HL-60/S4 treated with retinoic acid at 250 ng/mL for 4 days and 3 days (cell line): ENCODE results near the gene NLRP11.

Experiments
- in situ Hi-C: fragments of 300-500 bp; cut with MboI; formaldehyde crosslinking; loops from 2 replicates; pipeline ENCODE4 v1.7.0; 2022; ENCODE audit warnings: low sequenced_read_pairs

Gene NLRP11

DNA sequence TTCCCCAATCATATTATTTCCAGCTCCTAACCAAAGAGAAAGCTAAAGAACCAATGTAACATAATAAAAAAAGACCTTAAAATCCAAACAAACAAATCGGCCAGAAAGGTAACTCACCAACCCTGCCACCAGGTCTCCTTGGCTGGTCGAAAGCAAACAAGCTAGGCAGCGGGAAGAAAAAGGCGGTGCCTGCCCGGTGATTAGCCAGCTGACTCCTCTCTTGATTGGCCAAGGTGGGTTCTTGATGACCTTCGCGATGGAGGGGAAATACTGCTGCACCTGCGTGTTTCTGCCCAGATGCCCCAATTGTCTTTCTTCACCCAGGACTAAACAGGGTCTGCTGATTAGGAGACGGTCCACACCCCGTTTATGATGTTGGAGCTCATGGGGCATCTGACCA lies at the start of gene NLRP11:
TSS of gene NLRP11 (minus strand) at position 154 of the 400 bp plus-strand sequence. CDS start 13,825 bp downstream, outside the sequence.
- in situ Hi-C loops = no loop called here

GRCh38 chr19:55877211-55877610 lies 45.4 kb upstream of the NLRP11 start:
- in situ Hi-C loops = no loop called here

GRCh38 chr19:55870736-55871135 lies 38.9 kb upstream of the NLRP11 start:
- in situ Hi-C loops = no loop called here

- in situ Hi-C loops = no loop called here
These were observed 35.3 kb upstream of the NLRP11 start for GRCh38 chr19:55867101-55867500.

- in situ Hi-C loops = no loop called here
These were observed 34.7 kb upstream of the NLRP11 start for GRCh38 chr19:55866521-55866920.

DNA sequence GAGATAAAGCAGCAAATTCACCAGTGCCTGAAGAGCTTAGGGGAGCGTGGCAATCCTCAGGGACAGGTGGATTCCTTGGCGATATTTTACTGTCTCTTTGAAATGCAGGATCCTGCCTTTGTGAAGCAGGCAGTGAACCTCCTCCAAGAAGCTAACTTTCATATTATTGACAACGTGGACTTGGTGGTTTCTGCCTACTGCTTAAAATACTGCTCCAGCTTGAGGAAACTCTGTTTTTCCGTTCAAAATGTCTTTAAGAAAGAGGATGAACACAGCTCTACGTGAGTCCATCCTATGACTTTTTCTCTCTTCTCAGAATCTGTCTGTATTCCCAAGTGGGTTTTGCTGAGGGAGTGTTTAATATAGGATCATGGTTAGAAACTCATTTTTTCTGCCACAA lies 27.2 kb upstream of the NLRP11 start:
- in situ Hi-C loops = no loop called here

DNA sequence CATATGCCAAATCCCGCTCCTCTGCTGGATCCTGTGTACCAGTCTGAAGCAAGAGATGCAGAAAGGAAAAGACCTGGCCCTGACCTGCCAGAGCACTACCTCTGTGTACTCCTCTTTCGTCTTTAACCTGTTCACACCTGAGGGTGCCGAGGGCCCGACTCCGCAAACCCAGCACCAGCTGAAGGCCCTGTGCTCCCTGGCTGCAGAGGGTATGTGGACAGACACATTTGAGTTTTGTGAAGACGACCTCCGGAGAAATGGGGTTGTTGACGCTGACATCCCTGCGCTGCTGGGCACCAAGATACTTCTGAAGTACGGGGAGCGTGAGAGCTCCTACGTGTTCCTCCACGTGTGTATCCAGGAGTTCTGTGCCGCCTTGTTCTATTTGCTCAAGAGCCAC lies 26.6 kb upstream of the NLRP11 start:
- in situ Hi-C loops = no loop called here

DNA sequence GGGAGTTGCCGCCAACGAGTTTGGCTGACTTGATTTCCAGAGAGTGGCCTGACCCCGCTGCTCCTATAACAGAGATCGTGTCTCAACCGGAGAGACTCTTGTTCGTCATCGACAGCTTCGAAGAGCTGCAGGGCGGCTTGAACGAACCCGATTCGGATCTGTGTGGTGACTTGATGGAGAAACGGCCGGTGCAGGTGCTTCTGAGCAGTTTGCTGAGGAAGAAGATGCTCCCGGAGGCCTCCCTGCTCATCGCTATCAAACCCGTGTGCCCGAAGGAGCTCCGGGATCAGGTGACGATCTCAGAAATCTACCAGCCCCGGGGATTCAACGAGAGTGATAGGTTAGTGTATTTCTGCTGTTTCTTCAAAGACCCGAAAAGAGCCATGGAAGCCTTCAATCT lies 26.2 kb upstream of the NLRP11 start:
- in situ Hi-C loops = no loop called here

GRCh38 chr19:55857149-55857548 lies 25.4 kb upstream of the NLRP11 start:
- in situ Hi-C loops = no loop called here

- in situ Hi-C loops = no loop called here
These were observed 23.4 kb upstream of the NLRP11 start for GRCh38 chr19:55855160-55855559.

DNA sequence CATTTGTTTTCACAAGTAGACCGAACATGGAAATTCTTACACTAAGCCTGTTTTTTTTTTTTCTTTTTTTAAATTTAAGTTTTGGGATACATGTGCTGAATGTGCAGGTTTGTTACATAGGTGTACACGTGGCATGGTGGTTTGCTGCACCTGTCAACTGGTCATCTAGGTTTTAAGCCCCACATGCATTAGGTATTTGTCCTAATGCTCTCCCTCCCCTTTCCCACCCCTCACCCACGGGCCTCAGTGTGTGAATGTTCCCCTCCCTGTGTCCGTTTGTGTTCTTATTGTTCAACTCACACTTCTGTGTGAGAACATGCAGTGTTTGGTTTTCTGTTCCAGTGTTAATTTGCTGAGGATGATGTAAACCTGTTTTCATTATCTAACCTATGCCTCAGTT lies 7.1 kb upstream of the NLRP11 start:
- in situ Hi-C loops = no loop called here

- in situ Hi-C loops = no loop called here
These were observed 6.5 kb upstream of the NLRP11 start for GRCh38 chr19:55838251-55838650.

- in situ Hi-C loops = no loop called here
These were observed 4.5 kb upstream of the NLRP11 start, which contains the start of gene NLRP4 for GRCh38 chr19:55836340-55836739. TSS of gene NLRP4 (plus strand) at chr19:55836540. CDS start at chr19:55852081, 15,541 bp downstream.

DNA sequence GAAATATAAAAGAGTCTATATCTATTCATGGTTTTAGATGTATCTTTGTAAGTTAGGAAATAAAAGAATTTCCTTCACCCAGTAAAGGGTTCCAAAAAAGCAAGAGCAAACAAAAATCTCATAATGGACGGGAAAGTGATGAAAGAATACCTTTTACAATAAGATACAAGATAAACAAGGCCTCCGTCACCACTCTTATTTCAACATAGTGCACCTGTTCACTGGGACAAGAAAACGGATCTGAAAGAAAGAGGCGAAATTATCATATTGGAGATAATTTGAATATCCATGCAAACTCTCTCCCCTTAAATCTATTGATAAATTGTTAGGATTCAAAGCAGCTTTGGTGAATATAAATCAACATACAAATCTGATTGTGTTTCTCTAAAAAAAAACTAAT lies 877 bp upstream of the NLRP11 start:
- in situ Hi-C loops = no loop called here

DNA sequence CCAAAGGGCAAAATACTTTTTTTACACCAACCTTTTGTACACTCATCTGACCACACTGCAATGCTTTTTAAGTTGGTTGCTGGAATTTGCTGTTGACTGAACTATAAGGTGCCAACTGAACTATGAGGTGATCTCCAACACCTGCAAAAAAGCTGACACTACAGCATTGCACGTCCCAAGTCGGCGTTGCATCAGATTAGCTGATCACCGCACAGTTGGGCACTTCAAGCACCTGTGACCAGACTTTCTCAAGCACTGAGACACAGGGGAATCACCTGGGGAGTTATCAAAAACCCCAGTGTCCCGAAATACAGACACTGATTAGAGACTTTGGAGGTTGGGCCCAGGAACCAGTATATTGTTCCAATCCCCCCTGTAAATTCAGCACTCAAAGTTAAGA lies 1.1 kb downstream of the NLRP11 start:
- in situ Hi-C loops = no loop called here

DNA sequence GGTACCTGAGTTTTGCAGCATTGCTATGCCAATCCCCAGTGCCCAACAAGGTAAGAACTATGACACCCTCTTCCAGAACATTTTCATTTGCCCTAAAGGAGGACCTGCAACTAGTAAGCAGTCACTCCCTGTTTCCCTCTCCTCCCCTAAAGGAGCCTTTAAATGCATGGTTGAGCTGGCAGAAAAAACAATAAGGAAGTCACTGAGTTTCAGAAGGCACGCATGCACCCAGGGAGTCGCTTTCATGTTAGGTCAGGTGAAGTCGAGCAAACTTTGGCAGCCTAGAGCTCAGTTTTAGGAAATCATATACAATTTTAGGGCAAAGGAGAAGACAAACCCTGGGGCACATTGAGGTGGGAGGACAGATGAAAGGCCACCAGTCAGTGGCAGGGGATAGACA lies 11.8 kb downstream of the NLRP11 start:
- in situ Hi-C loops = no loop called here

- in situ Hi-C loops = no loop called here
These were observed 17.9 kb downstream of the NLRP11 start for GRCh38 chr19:55813906-55814305.

DNA sequence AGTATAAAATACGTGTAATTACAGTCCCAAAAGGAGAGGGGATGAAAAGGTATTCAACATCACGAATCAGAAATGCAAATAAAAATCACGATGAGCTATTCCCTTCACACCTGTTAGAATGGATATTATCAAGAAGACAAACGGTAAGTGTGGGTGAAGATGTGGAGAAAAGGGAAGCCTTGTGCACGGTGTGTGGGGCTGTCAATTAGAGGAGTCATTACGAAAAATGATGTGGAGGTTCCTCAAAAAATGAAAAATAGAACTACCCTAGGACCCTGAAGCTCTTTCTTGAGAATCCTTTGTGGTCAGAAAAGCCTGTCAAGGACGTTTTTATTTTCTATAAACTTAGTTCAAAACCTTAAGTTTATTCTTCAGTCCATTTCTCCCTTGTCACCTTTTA lies 19.4 kb downstream of the NLRP11 start:
- in situ Hi-C loops = no loop called here

DNA sequence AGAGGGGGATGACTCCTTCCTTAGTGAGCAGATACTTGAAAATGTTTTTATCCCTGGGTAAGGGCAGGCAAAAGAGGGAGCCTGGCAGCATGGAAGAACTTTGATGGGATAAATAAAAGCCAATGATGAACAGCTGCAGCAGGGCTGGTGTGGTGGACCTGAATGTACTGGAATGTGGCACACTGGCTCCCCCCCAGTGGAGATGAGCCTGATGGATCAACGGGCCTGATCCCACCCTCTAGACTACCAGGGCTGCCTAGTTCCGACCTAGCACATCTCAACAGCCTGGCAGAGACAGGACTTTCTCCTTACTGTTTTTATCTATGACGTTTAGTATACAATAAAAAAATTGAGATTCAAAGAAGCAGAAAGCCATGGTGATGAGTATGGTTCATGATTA lies 20.5 kb downstream of the NLRP11 start:
- in situ Hi-C loops = no loop called here

GRCh38 chr19:55809381-55810058 lies 22.3 kb downstream of the NLRP11 start:
- in situ Hi-C loops = no loop called here

- in situ Hi-C loops = no loop called here
These were observed 29.5 kb downstream of the NLRP11 start for GRCh38 chr19:55802281-55802680.

- in situ Hi-C loops = no loop called here
These were observed 30.4 kb downstream of the NLRP11 start for GRCh38 chr19:55801416-55801815.

GRCh38 chr19:55795021-55795420 lies 36.8 kb downstream of the NLRP11 start:
- in situ Hi-C loops = no loop called here
